ENCODE results near the gene CALD1. TPM values are rescaled to one million over a fixed set of nuclear protein-coding genes. Genes with fewer than 3 reads are reported as not detected.
A peak's percentile ranks its signal among the peaks of the same experiment; 100 is the strongest.

CALD1 gene
- polyA plus RNA-seq, 2 of the 4 experiments (the other 2 are of a cell fraction): 136 to 150 TPM

DNA sequence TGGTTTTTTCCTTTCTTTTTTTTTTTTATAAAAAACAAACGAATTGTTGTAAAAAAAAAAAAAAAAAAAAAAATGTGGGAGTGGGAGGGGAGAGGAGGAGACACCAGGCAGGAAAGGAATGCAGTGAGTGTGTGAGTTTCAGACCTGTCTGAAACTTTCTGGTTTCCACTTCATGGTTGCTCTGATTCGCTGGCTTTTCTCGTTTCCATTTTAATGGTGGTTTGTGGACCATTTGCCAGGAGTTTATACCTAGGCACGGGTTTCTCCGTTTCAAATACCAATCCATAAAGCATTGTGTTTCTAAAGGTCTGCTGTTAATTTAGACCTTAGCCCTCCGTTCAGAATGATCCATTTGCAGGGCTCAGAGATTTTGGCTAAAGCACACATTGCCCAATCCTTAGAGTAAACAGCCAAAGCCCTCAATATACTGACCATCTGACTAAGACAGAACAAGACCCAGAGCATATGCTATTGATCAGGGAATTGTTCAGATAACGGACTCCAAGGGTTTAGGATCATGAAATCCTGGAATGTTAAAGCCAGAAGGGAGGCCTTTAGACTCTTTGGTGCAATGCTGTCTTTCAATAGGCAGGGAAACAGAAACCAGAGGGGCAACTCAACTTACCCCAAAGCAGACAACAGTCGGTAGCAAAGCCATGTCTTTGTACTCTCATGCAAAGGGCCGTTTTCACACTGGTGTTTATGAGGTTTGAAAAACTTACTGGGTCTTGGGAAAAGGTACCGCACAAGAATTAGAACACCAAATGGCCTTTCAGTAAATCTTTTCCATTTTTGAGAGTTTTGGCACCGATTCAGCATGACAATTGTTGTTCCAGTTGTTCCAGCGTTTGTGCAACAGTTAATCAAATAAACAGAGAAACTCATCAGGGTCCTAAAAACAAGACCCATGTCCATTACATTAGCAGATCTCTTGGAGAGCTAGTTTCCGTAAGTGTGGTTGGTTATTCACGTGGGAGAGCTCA, 112.6 kb downstream of the CALD1 start:
- ChIA-PET POLR2A (interaction anchor here (1.0 kb wide), 3 partner anchors 19 to 49 kb away, joined by 3 read pairs; no protein-coding TSS in a partner anchor), CTCF (interaction anchor here (0.5 to 1.1 kb wide), 2 partner anchors 202 to 765 kb away, joined by 3 read pairs; partner anchors contain the start of gene LRGUK)
- Histone ChIP-seq H3K4me3 (peak overlapping the region; percentile 65), H3K9me3 (peaks cover 13% of the 10 kb centered on the region; the same call in 2 of the 3 replicates), H3K27ac (peak overlapping the region; percentile 85 to 89), H3K4me2 (peak overlapping the region; percentile 89), H3K4me1 (peaks cover 51% of the 10 kb centered on the region)
- ATAC-seq: peak; percentile 41 to 57; a peak in 5 of 6 replicates
- DNase-seq (ENCODE audit: low read depth in 1 of 2, low spot score in 1 of 2): no peak
- TF ChIP-seq, protein P1, sequence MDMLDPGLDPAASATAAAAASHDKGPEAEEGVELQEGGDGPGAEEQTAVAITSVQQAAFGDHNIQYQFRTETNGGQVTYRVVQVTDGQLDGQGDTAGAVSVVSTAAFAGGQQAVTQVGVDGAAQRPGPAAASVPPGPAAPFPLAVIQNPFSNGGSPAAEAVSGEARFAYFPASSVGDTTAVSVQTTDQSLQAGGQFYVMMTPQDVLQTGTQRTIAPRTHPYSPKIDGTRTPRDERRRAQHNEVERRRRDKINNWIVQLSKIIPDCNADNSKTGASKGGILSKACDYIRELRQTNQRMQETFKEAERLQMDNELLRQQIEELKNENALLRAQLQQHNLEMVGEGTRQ (IDR thresholded peaks at IDR 0.05): no peak
- TF ChIP-seq EHMT2 (IDR thresholded peaks at IDR 0.05; ENCODE audit: low read depth) (no peak), SREBF2 (IDR thresholded peaks at IDR 0.05) (no peak), RARB (CRISPR knock-in tag; IDR thresholded peaks at IDR 0.05) (no peak), JUN (IDR thresholded peaks at IDR 0.05) (0 out of 5 replicates have a peak, but pooled peaks of 1 of the 2 experiments have one; percentile 14), TP53 (CRISPR knock-in tag; IDR thresholded peaks at IDR 0.05) (no peak)
- no peak for FAIRE-seq
- WGBS (ENCODE audit: missing lambda C conversion rate): 32% methylated on average over 14 of the region's 14 CpGs

DNA sequence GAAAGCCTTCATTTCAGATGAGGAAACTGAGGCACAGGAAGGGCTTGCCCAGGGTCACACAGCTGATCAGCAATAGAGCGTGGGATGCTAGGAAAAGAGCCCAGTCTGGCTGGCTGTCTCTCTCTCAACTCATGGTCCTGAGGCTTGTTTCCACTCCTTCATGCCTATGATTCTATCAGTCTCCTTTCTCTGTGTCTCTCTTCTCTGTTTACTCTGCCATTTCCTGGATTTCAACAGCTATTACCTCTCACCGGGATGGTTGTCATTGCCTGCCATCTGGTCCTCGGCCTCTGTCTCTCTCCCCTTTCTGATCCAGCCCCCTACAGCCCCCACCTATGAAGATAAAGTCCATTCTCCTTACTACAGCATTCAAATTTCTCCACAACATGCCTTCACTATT, 113.5 kb downstream of the CALD1 start:
- ATAC-seq: no peak
- ChIA-PET POLR2A (no interaction called here), CTCF (interaction anchor here (1.0 kb wide), 2 partner anchors 16 to 285 kb away, joined by 3 read pairs; no protein-coding TSS in a partner anchor)
- TF ChIP-seq, protein P2, sequence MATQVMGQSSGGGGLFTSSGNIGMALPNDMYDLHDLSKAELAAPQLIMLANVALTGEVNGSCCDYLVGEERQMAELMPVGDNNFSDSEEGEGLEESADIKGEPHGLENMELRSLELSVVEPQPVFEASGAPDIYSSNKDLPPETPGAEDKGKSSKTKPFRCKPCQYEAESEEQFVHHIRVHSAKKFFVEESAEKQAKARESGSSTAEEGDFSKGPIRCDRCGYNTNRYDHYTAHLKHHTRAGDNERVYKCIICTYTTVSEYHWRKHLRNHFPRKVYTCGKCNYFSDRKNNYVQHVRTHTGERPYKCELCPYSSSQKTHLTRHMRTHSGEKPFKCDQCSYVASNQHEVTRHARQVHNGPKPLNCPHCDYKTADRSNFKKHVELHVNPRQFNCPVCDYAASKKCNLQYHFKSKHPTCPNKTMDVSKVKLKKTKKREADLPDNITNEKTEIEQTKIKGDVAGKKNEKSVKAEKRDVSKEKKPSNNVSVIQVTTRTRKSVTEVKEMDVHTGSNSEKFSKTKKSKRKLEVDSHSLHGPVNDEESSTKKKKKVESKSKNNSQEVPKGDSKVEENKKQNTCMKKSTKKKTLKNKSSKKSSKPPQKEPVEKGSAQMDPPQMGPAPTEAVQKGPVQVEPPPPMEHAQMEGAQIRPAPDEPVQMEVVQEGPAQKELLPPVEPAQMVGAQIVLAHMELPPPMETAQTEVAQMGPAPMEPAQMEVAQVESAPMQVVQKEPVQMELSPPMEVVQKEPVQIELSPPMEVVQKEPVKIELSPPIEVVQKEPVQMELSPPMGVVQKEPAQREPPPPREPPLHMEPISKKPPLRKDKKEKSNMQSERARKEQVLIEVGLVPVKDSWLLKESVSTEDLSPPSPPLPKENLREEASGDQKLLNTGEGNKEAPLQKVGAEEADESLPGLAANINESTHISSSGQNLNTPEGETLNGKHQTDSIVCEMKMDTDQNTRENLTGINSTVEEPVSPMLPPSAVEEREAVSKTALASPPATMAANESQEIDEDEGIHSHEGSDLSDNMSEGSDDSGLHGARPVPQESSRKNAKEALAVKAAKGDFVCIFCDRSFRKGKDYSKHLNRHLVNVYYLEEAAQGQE (IDR thresholded peaks at IDR 0.05): no peak
- TF ChIP-seq EP300 (IDR thresholded peaks at IDR 0.05) (no peak), RFX5 (IDR thresholded peaks at IDR 0.05) (no peak), HOXA7 (CRISPR knock-in tag; IDR thresholded peaks at IDR 0.05) (no peak), CBX8 (IDR thresholded peaks at IDR 0.05) (no peak), ZSCAN20 (CRISPR knock-in tag; IDR thresholded peaks at IDR 0.05) (no peak), HOXB13 (CRISPR knock-in tag; IDR thresholded peaks at IDR 0.05; ENCODE audit: low read depth) (no peak), JUN (IDR thresholded peaks at IDR 0.05) (no peak), POLR2AphosphoS2 (conservative IDR thresholded peaks at IDR 0.05; ENCODE audit: low read length) (no peak), HDAC2 (IDR thresholded peaks at IDR 0.05) (no peak)
- FAIRE-seq: no peak
- Histone ChIP-seq H3K4me3 (peak overlapping the region; percentile 65), H3K4me1 (peaks cover 41% of the 10 kb centered on the region), H3K9me3 (peaks cover 13% of the 10 kb centered on the region; the same call in 2 of the 3 replicates), H3K4me2 (peak overlapping the region; percentile 89), H3K27ac (peak overlapping the region; percentile 85 to 89; a peak in 5 of 6 replicates)
- DNase-seq (ENCODE audit: low read depth in 1 of 2, low spot score in 1 of 2): no peak
- WGBS (ENCODE audit: missing lambda C conversion rate): 44% methylated on average over 3 of the region's 3 CpGs

DNA sequence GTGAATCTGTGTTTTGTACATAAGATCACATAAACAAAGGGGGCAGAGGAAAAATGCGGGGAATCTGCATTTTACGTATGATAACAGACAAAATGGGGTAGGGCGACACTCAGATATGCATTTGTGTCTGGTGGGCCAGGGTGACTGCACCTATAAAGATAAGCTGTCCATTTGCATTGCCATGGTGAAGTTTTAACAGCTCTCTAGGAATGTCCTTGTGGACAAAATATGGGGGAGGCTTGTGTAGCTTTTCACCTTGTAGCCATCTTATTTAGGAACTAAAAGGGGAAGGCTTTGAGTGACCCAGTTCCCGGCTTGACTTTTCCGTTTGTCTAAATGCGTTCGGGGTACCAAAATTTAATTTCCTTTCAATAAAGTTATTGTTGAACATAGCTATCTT, 114.5 kb downstream of the CALD1 start:
- POLR2A ChIA-PET: no interaction called here
- no peak overlapping the region; the same call in 2 of the 3 replicates for H3K4me3 ChIP-seq
- H3K9me3 ChIP-seq: peaks cover 13% of the 10 kb centered on the region; the same call in 2 of the 3 replicates
- CTCF ChIA-PET: interaction anchor here (1.0 kb wide), 1 partner anchor 286 kb away, joined by 3 read pairs; no protein-coding TSS in a partner anchor
- ATAC-seq: no peak
- no peak for TF ChIP-seq HOXB5 (CRISPR knock-in tag; IDR thresholded peaks at IDR 0.05)
- no peak for TF ChIP-seq FOSB (CRISPR knock-in tag; IDR thresholded peaks at IDR 0.05)
- no peak for TF ChIP-seq RFX5 (IDR thresholded peaks at IDR 0.05)
- no peak for TF ChIP-seq ZFP36 (IDR thresholded peaks at IDR 0.05; ENCODE audit: borderline replicate concordance, partially characterized antibody)
- TF ChIP-seq ZSCAN20 (CRISPR knock-in tag; IDR thresholded peaks at IDR 0.05): no peak
- no peak for TF ChIP-seq MYC (IDR thresholded peaks at IDR 0.05; ENCODE audit: borderline replicate concordance, low read length)
- TF ChIP-seq SREBF2 (IDR thresholded peaks at IDR 0.05): no peak
- TF ChIP-seq FOXS1 (CRISPR knock-in tag; IDR thresholded peaks at IDR 0.05): no peak
- TF ChIP-seq, protein P3, sequence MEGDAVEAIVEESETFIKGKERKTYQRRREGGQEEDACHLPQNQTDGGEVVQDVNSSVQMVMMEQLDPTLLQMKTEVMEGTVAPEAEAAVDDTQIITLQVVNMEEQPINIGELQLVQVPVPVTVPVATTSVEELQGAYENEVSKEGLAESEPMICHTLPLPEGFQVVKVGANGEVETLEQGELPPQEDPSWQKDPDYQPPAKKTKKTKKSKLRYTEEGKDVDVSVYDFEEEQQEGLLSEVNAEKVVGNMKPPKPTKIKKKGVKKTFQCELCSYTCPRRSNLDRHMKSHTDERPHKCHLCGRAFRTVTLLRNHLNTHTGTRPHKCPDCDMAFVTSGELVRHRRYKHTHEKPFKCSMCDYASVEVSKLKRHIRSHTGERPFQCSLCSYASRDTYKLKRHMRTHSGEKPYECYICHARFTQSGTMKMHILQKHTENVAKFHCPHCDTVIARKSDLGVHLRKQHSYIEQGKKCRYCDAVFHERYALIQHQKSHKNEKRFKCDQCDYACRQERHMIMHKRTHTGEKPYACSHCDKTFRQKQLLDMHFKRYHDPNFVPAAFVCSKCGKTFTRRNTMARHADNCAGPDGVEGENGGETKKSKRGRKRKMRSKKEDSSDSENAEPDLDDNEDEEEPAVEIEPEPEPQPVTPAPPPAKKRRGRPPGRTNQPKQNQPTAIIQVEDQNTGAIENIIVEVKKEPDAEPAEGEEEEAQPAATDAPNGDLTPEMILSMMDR (IDR thresholded peaks at IDR 0.05): no peak
- TF ChIP-seq, protein P2 (IDR thresholded peaks at IDR 0.05): no peak
- H3K4me2 ChIP-seq: peak overlapping the region; percentile 89
- FAIRE-seq: no peak
- peaks cover 41% of the 10 kb centered on the region for H3K4me1 ChIP-seq
- 95% methylated on average over 7 of the region's 7 CpGs for WGBS (ENCODE audit: missing lambda C conversion rate)
- DNase-seq (ENCODE audit: low read depth in 1 of 2, low spot score in 1 of 2): no peak
- no peak overlapping the region; a peak in 1 of 6 replicates for H3K27ac ChIP-seq

All from A549 (cell line).